ENCODE data around the gene NDUFB10. TPM values are rescaled to one million over a fixed set of nuclear protein-coding genes. Genes with fewer than 3 reads are reported as not detected.

Gene NDUFB10
- total RNA-seq, 1 donor: 109 TPM

- Histone ChIP-seq H3K79me2 (ENCODE audit: insufficient read depth, low read length) (peaks cover 62% of the 10 kb centered on the region), H4K20me1 (ENCODE audit: insufficient read depth, low read length) (peaks cover 38% of the 10 kb centered on the region), H3K4me1 (ENCODE audit: insufficient read depth, low read length) (peaks cover 24% of the 10 kb centered on the region), H3K36me3 (ENCODE audit: insufficient read depth, low read length) (peaks cover 28% of the 10 kb centered on the region), H3K27me3 (ENCODE audit: insufficient read depth, low read length) (no peaks in the 10 kb centered on the region), H3K27ac (ENCODE audit: low read depth, low read length) (peak within 1 kb of the TSS; percentile 93), H3K4me3 (ENCODE audit: insufficient read depth, low read length) (peak within 1 kb of the TSS; percentile 91), H3K9me3 (ENCODE audit: low read depth, low read length) (no peaks in the 10 kb centered on the region), H2AFZ (ENCODE audit: low read length) (peak within 1 kb of the TSS; percentile 76), H3K4me2 (ENCODE audit: insufficient read depth, low read length) (peak within 1 kb of the TSS; percentile 98)
- peak; percentile 100 for DNase-seq (ENCODE audit: insufficient read length, low spot score, missing footprints)
- TF ChIP-seq CTCF (IDR thresholded peaks at IDR 0.05; ENCODE audit: extremely low read depth, low read depth, low read length): no peak
Observed at GRCh38 chr16:1964506-1965395, 5.4 kb downstream of the NDUFB10 start, which contains the start of gene RPS2. Gene RPS2 (minus strand): TSS chr16:1964826. CDS start chr16:1964625, 201 bp downstream.

- H3K27ac ChIP-seq (ENCODE audit: low read depth, low read length): peak overlapping the region; percentile 93
- peaks cover 35% of the 10 kb centered on the region for H4K20me1 ChIP-seq (ENCODE audit: insufficient read depth, low read length)
- peaks cover 28% of the 10 kb centered on the region for H3K36me3 ChIP-seq (ENCODE audit: insufficient read depth, low read length)
- H3K4me2 ChIP-seq (ENCODE audit: insufficient read depth, low read length): peak overlapping the region; percentile 97
- TF ChIP-seq CTCF (IDR thresholded peaks at IDR 0.05; ENCODE audit: extremely low read depth, low read depth, low read length): no peak
- peaks cover 22% of the 10 kb centered on the region for H3K4me1 ChIP-seq (ENCODE audit: insufficient read depth, low read length)
- peaks cover 55% of the 10 kb centered on the region for H3K79me2 ChIP-seq (ENCODE audit: insufficient read depth, low read length)
- H2AFZ ChIP-seq (ENCODE audit: low read length): peak overlapping the region; percentile 76
- H3K27me3 ChIP-seq (ENCODE audit: insufficient read depth, low read length): no peaks in the 10 kb centered on the region
- H3K9me3 ChIP-seq (ENCODE audit: low read depth, low read length): no peaks in the 10 kb centered on the region
- H3K4me3 ChIP-seq (ENCODE audit: insufficient read depth, low read length): peak overlapping the region; percentile 91
- DNase-seq (ENCODE audit: insufficient read length, low spot score, missing footprints): peak; percentile 61
Observed at GRCh38 chr16:1965396-1966001, 6.2 kb downstream of the NDUFB10 start.

GRCh38 chr16:1966460-1966859, 7.1 kb downstream of the NDUFB10 start, which contains the start of gene RNF151:
Gene RNF151 (plus strand): TSS chr16:1966856. CDS start chr16:1966882, 26 bp downstream.
- TF ChIP-seq CTCF (IDR thresholded peaks at IDR 0.05; ENCODE audit: extremely low read depth, low read depth, low read length): no peak
- peak; percentile 31 for DNase-seq (ENCODE audit: insufficient read length, low spot score, missing footprints)
- no peaks in the 10 kb centered on the region for H3K9me3 ChIP-seq (ENCODE audit: low read depth, low read length)
- peaks cover 25% of the 10 kb centered on the region for H3K4me1 ChIP-seq (ENCODE audit: insufficient read depth, low read length)
- H4K20me1 ChIP-seq (ENCODE audit: insufficient read depth, low read length): peaks cover 27% of the 10 kb centered on the region
- H3K36me3 ChIP-seq (ENCODE audit: insufficient read depth, low read length): peaks cover 25% of the 10 kb centered on the region
- H2AFZ ChIP-seq (ENCODE audit: low read length): no peak within 1 kb of the TSS
- H3K27ac ChIP-seq (ENCODE audit: low read depth, low read length): peak within 1 kb of the TSS; percentile 93
- H3K4me3 ChIP-seq (ENCODE audit: insufficient read depth, low read length): peak within 1 kb of the TSS; percentile 91
- peak within 1 kb of the TSS; percentile 97 for H3K4me2 ChIP-seq (ENCODE audit: insufficient read depth, low read length)
- H3K27me3 ChIP-seq (ENCODE audit: insufficient read depth, low read length): no peaks in the 10 kb centered on the region
- peaks cover 55% of the 10 kb centered on the region for H3K79me2 ChIP-seq (ENCODE audit: insufficient read depth, low read length)

Measured in osteoblast (primary cell).